ENCODE results near the gene NHS.

NHS gene

GRCh38 chrX:17449866-17450265 lies 74.9 kb downstream of the NHS start:
- TF ChIP-seq GABPA (IDR thresholded peaks at IDR 0.05; ENCODE audit: low read depth) (no peak), POLR2AphosphoS5 (IDR thresholded peaks at IDR 0.05; ENCODE audit: low read depth) (no peak), CTCF (IDR thresholded peaks at IDR 0.05; ENCODE audit: insufficient read depth, low read length) (no peak), SPI1 (IDR thresholded peaks at IDR 0.05; ENCODE audit: borderline replicate concordance, low read depth) (no peak), REST (IDR thresholded peaks at IDR 0.05; ENCODE audit: insufficient replicate concordance, low read depth) (no peak)
- H3K27ac ChIP-seq (replicated peaks): no peak overlapping the region
- peaks cover 2% of the 10 kb centered on the region for H3K27me3 ChIP-seq (ENCODE audit: insufficient read depth, poor library complexity, severe bottlenecking)
- no peak overlapping the region for H3K4me3 ChIP-seq (replicated peaks; ENCODE audit: insufficient read depth, low read length)
- no peak for DNase-seq (ENCODE audit: low read depth in 1 of 2, low spot score in 1 of 2)

GRCh38 chrX:17453788-17454187 lies 78.8 kb downstream of the NHS start:
- no peak for DNase-seq (ENCODE audit: low read depth in 1 of 2, low spot score in 1 of 2)
- TF ChIP-seq CTCF (IDR thresholded peaks at IDR 0.05; ENCODE audit: insufficient read depth, low read length) (no peak), SPI1 (IDR thresholded peaks at IDR 0.05; ENCODE audit: borderline replicate concordance, low read depth) (no peak), GABPA (IDR thresholded peaks at IDR 0.05; ENCODE audit: low read depth) (no peak), POLR2AphosphoS5 (IDR thresholded peaks at IDR 0.05; ENCODE audit: low read depth) (no peak), REST (IDR thresholded peaks at IDR 0.05; ENCODE audit: insufficient replicate concordance, low read depth) (no peak)
- H3K27me3 ChIP-seq (ENCODE audit: insufficient read depth, poor library complexity, severe bottlenecking): peaks cover 2% of the 10 kb centered on the region
- H3K27ac ChIP-seq (replicated peaks): no peak overlapping the region
- H3K4me3 ChIP-seq (replicated peaks; ENCODE audit: insufficient read depth, low read length): no peak overlapping the region

GRCh38 chrX:17456526-17456925 lies 81.5 kb downstream of the NHS start:
- Histone ChIP-seq H3K4me3 (replicated peaks; ENCODE audit: insufficient read depth, low read length) (no peak overlapping the region), H3K27ac (replicated peaks) (no peak overlapping the region), H3K27me3 (ENCODE audit: insufficient read depth, poor library complexity, severe bottlenecking) (peaks cover 2% of the 10 kb centered on the region)
- DNase-seq (ENCODE audit: low read depth in 1 of 2, low spot score in 1 of 2): no peak
- TF ChIP-seq GABPA (IDR thresholded peaks at IDR 0.05; ENCODE audit: low read depth) (no peak), SPI1 (IDR thresholded peaks at IDR 0.05; ENCODE audit: borderline replicate concordance, low read depth) (no peak), CTCF (IDR thresholded peaks at IDR 0.05; ENCODE audit: insufficient read depth, low read length) (no peak), POLR2AphosphoS5 (IDR thresholded peaks at IDR 0.05; ENCODE audit: low read depth) (no peak), REST (IDR thresholded peaks at IDR 0.05; ENCODE audit: insufficient replicate concordance, low read depth) (no peak)
